Measurements from ENCODE around the gene ZIC1. TPM values are rescaled to one million over a fixed set of nuclear protein-coding genes. Genes with fewer than 3 reads are reported as not detected.
A peak's percentile ranks its signal among the peaks of the same experiment; 100 is the strongest.

Gene ZIC1
- total RNA-seq, 2 donors from 2014 or later = 0.04 TPM; not detected in 1

GRCh38 chr3:147418808-147419701, 9.9 kb downstream of the ZIC1 start:
- Histone ChIP-seq H3K9me3 (peaks cover 0 to 18% of the 10 kb centered on the region in 2 donors), H3K27ac (no peak overlapping the region), H3K4me3 (no peak overlapping the region), H3K27me3 (peaks cover 49 to 65% of the 10 kb centered on the region in 2 donors), H3K36me3 (no peaks in the 10 kb centered on the region), H3K4me1 (peaks cover 0 to 29% of the 10 kb centered on the region in 2 donors)
- TF ChIP-seq CTCF (IDR thresholded peaks at IDR 0.05) = no peak
- no peak for DNase-seq (ENCODE audit: low spot score)

- H3K27me3 ChIP-seq = peaks cover 41 to 62% of the 10 kb centered on the region in 2 donors
- no peak overlapping the region for H3K4me3 ChIP-seq
- H3K36me3 ChIP-seq = no peaks in the 10 kb centered on the region
- no peak for DNase-seq (ENCODE audit: low spot score)
- H3K27ac ChIP-seq = no peak overlapping the region
- H3K9me3 ChIP-seq = peaks cover 0 to 10% of the 10 kb centered on the region in 2 donors
- peaks cover 0 to 29% of the 10 kb centered on the region in 2 donors for H3K4me1 ChIP-seq
- TF ChIP-seq CTCF (IDR thresholded peaks at IDR 0.05) = no peak
Measured at GRCh38 chr3:147419781-147420224, 10.6 kb downstream of the ZIC1 start.

- H3K9me3 ChIP-seq = peaks cover 0 to 3% of the 10 kb centered on the region in 2 donors
- DNase-seq (ENCODE audit: low spot score) = no peak
- H3K4me3 ChIP-seq = no peak overlapping the region
- no peak overlapping the region for H3K27ac ChIP-seq
- peaks cover 0 to 29% of the 10 kb centered on the region in 2 donors for H3K4me1 ChIP-seq
- no peak for TF ChIP-seq CTCF (IDR thresholded peaks at IDR 0.05)
- H3K27me3 ChIP-seq = peaks cover 42 to 56% of the 10 kb centered on the region in 2 donors
- H3K36me3 ChIP-seq = no peaks in the 10 kb centered on the region
Measured at GRCh38 chr3:147420353-147421183, 11.4 kb downstream of the ZIC1 start.

GRCh38 chr3:147421184-147421912, 12.2 kb downstream of the ZIC1 start:
- no peak for DNase-seq (ENCODE audit: low spot score)
- no peak overlapping the region for H3K27ac ChIP-seq
- no peaks in the 10 kb centered on the region for H3K36me3 ChIP-seq
- TF ChIP-seq CTCF (IDR thresholded peaks at IDR 0.05) = no peak
- peak overlapping the region in 1 of 2 donors; percentile 10 for H3K4me3 ChIP-seq
- peaks cover 0 to 29% of the 10 kb centered on the region in 2 donors for H3K4me1 ChIP-seq
- peaks cover 47 to 54% of the 10 kb centered on the region in 2 donors for H3K27me3 ChIP-seq
- no peaks in the 10 kb centered on the region for H3K9me3 ChIP-seq

GRCh38 chr3:147422196-147422595, 13.0 kb downstream of the ZIC1 start:
- Histone ChIP-seq H3K27ac (no peak overlapping the region), H3K4me3 (no peak overlapping the region), H3K4me1 (peaks cover 0 to 29% of the 10 kb centered on the region in 2 donors), H3K36me3 (no peaks in the 10 kb centered on the region), H3K27me3 (peaks cover 47 to 54% of the 10 kb centered on the region in 2 donors), H3K9me3 (no peaks in the 10 kb centered on the region)
- DNase-seq (ENCODE audit: low spot score) = no peak
- TF ChIP-seq CTCF (IDR thresholded peaks at IDR 0.05) = no peak
